Measurements from ENCODE around the gene TAF11L3.
"Not testable (repeated sequence)": the region's sequence is repeated elsewhere in the genome, so short reads cannot be mapped to it uniquely, and the experiment has no call there.

Gene TAF11L3

DNA sequence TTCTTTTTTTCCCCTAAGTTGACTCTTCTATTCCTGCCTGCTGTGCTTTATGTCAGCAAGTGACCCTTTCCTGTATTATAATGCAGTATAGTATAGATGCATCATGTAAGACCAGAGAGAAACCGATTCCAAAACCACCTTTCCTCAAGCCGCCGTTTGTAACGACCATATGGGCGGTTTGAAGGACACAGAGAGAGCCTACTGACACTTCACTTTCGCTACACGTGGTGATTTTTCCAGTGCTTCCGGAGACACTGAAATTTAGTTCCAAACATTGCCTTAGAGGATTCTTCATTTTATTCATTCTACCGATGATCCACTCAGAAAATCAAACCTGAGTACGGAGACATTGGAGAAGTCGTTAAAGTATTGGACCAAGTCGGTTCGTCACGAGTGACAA is 1.3 kb downstream of the TAF11L3 start:
- H3K27ac Mint-ChIP-seq; H3K36me3 Mint-ChIP-seq (ENCODE audit: low read depth); H3K4me3 Mint-ChIP-seq; intact Hi-C loops (cut with micrococcal nuclease); H3K27me3 Mint-ChIP-seq; H3K4me1 Mint-ChIP-seq (ENCODE audit: low read depth); H3K9me3 Mint-ChIP-seq: not testable (repeated sequence)

DNA sequence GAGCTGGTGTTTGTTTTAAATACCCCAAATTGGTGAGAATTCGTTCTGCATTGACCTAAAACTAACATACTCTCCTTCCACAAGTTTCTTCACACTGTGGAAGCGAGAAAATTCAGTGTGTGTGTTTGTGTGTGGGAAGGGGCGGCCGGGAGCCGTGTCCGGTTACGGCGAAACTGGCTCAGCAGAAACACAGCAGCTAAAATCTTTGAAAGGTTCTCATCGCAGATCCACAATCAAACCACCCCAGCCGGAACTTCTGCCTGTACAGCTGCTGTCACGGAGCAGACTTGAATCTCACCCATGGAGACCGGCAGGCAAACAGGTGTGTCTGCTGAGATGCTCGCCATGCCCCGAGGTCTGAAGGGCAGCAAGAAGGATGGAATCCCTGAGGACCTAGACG is 3.3 kb downstream of the TAF11L3 start, which contains the start of gene TAF11L4:
TSS of gene TAF11L4 (plus strand) at position 301 of the 400 bp plus-strand sequence.
- H3K27ac Mint-ChIP-seq; H3K36me3 Mint-ChIP-seq (ENCODE audit: low read depth); H3K9me3 Mint-ChIP-seq; H3K4me3 Mint-ChIP-seq; intact Hi-C loops (cut with micrococcal nuclease); H3K27me3 Mint-ChIP-seq; H3K4me1 Mint-ChIP-seq (ENCODE audit: low read depth): not testable (repeated sequence)

DNA sequence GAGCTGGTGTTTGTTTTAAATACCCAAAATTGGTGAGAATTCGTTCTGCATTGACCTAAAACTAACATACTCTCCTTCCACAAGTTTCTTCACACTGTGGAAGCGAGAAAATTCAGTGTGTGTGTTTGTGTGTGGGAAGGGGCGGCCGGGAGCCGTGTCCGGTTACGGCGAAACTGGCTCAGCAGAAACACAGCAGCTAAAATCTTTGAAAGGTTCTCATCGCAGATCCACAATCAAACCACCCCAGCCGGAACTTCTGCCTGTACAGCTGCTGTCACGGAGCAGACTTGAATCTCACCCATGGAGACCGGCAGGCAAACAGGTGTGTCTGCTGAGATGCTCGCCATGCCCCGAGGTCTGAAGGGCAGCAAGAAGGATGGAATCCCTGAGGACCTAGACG is 6.8 kb downstream of the TAF11L3 start, which contains the start of gene TAF11L5:
TSS of gene TAF11L5 (plus strand) at position 301 of the 400 bp plus-strand sequence.
- H3K27me3 Mint-ChIP-seq; H3K4me3 Mint-ChIP-seq; intact Hi-C loops (cut with micrococcal nuclease); H3K9me3 Mint-ChIP-seq; H3K36me3 Mint-ChIP-seq (ENCODE audit: low read depth); H3K27ac Mint-ChIP-seq; H3K4me1 Mint-ChIP-seq (ENCODE audit: low read depth): not testable (repeated sequence)

DNA sequence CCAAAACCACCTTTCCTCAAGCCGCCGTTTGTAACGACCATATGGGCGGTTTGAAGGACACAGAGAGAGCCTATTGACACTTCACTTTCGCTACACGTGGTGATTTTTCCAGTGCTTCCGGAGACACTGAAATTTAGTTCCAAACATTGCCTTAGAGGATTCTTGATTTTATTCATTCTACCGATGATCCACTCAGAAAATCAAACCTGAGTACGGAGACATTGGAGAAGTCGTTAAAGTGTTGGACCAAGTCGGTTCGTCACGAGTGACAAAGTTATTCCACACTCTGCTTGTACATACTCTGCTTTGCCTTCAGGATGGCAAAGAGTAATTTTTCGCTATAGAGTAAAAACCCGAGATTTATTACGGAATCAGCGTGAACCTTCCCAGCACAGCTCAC is 8.3 kb downstream of the TAF11L3 start:
- H3K4me3 Mint-ChIP-seq; intact Hi-C loops (cut with micrococcal nuclease); H3K4me1 Mint-ChIP-seq (ENCODE audit: low read depth); H3K27ac Mint-ChIP-seq; H3K9me3 Mint-ChIP-seq; H3K36me3 Mint-ChIP-seq (ENCODE audit: low read depth); H3K27me3 Mint-ChIP-seq: not testable (repeated sequence)

DNA sequence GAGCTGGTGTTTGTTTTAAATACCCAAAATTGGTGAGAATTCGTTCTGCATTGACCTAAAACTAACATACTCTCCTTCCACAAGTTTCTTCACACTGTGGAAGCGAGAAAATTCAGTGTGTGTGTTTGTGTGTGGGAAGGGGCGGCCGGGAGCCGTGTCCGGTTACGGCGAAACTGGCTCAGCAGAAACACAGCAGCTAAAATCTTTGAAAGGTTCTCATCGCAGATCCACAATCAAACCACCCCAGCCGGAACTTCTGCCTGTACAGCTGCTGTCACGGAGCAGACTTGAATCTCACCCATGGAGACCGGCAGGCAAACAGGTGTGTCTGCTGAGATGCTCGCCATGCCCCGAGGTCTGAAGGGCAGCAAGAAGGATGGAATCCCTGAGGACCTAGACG is 10.2 kb downstream of the TAF11L3 start, which contains the start of gene TAF11L6:
TSS of gene TAF11L6 (plus strand) at position 301 of the 400 bp plus-strand sequence.
- H3K27ac Mint-ChIP-seq; H3K4me1 Mint-ChIP-seq (ENCODE audit: low read depth); H3K27me3 Mint-ChIP-seq; H3K4me3 Mint-ChIP-seq; H3K36me3 Mint-ChIP-seq (ENCODE audit: low read depth); intact Hi-C loops (cut with micrococcal nuclease); H3K9me3 Mint-ChIP-seq: not testable (repeated sequence)
